ENCODE results near the gene NRXN3. TPM values are rescaled to one million over a fixed set of nuclear protein-coding genes. Genes with fewer than 3 reads are reported as not detected.
A peak's percentile ranks its signal among the peaks of the same experiment; 100 is the strongest.

NRXN3 gene
- total and polyA plus RNA-seq, 2 experiments from 2014 or later: 0.69 to 1.5 TPM

GRCh38 chr14:79453276-79453675 lies 1283.1 kb downstream of the NRXN3 start:
- Histone ChIP-seq H3K27ac (no peak overlapping the region), H3K27me3 (no peaks in the 10 kb centered on the region), H3K36me3 (no peaks in the 10 kb centered on the region), H3K4me3 (no peak overlapping the region), H3K9me3 (ENCODE audit: low read depth) (no peaks in the 10 kb centered on the region), H3K4me1 (ENCODE audit: low read depth) (no peaks in the 10 kb centered on the region)
- TF ChIP-seq CTCF (IDR thresholded peaks at IDR 0.05; ENCODE audit: low read depth, low read length): no peak
- DNase-seq (ENCODE audit: low read depth in 1 of 2, low spot score in 1 of 2): no peak

- no peak for TF ChIP-seq CTCF (IDR thresholded peaks at IDR 0.05; ENCODE audit: low read depth, low read length)
- Histone ChIP-seq H3K36me3 (no peaks in the 10 kb centered on the region), H3K4me3 (no peak overlapping the region), H3K27ac (no peak overlapping the region), H3K27me3 (no peaks in the 10 kb centered on the region), H3K9me3 (ENCODE audit: low read depth) (no peaks in the 10 kb centered on the region), H3K4me1 (ENCODE audit: low read depth) (no peaks in the 10 kb centered on the region)
- DNase-seq (ENCODE audit: low read depth in 1 of 2, low spot score in 1 of 2): no peak
Measured at GRCh38 chr14:79464468-79464867, 1294.3 kb downstream of the NRXN3 start.

- no peaks in the 10 kb centered on the region for H3K27me3 ChIP-seq
- H3K4me3 ChIP-seq: no peak overlapping the region
- no peaks in the 10 kb centered on the region for H3K4me1 ChIP-seq (ENCODE audit: low read depth)
- no peak overlapping the region for H3K27ac ChIP-seq
- TF ChIP-seq CTCF (IDR thresholded peaks at IDR 0.05; ENCODE audit: low read depth, low read length): no peak
- DNase-seq (ENCODE audit: low read depth in 1 of 2, low spot score in 1 of 2): no peak
- H3K36me3 ChIP-seq: no peaks in the 10 kb centered on the region
- H3K9me3 ChIP-seq (ENCODE audit: low read depth): no peaks in the 10 kb centered on the region
Measured at GRCh38 chr14:79465651-79466050, 1295.5 kb downstream of the NRXN3 start.

- Histone ChIP-seq H3K36me3 (no peaks in the 10 kb centered on the region), H3K4me1 (ENCODE audit: low read depth) (no peaks in the 10 kb centered on the region), H3K4me3 (no peak overlapping the region), H3K27me3 (no peaks in the 10 kb centered on the region), H3K27ac (no peak overlapping the region), H3K9me3 (ENCODE audit: low read depth) (no peaks in the 10 kb centered on the region)
- TF ChIP-seq CTCF (IDR thresholded peaks at IDR 0.05; ENCODE audit: low read depth, low read length): no peak
- DNase-seq (ENCODE audit: low read depth in 1 of 2, low spot score in 1 of 2): no peak
Measured at GRCh38 chr14:79466938-79467527, 1296.9 kb downstream of the NRXN3 start.

GRCh38 chr14:79467835-79468234 lies 1297.7 kb downstream of the NRXN3 start:
- H3K9me3 ChIP-seq (ENCODE audit: low read depth): no peaks in the 10 kb centered on the region
- no peaks in the 10 kb centered on the region for H3K27me3 ChIP-seq
- no peak overlapping the region for H3K4me3 ChIP-seq
- H3K36me3 ChIP-seq: no peaks in the 10 kb centered on the region
- peak in 1 of 2 donors; percentile 6 for DNase-seq (ENCODE audit: low read depth in 1 of 2, low spot score in 1 of 2)
- H3K4me1 ChIP-seq (ENCODE audit: low read depth): peaks cover 2% of the 10 kb centered on the region
- no peak for TF ChIP-seq CTCF (IDR thresholded peaks at IDR 0.05; ENCODE audit: low read depth, low read length)
- H3K27ac ChIP-seq: no peak overlapping the region

Data from cardiac muscle cell (in vitro differentiated cells and primary cell).